NCI-H128 (cell line): Measurements from ENCODE around the gene CRYGB.
"Not testable (repeated sequence)": the region's sequence is repeated elsewhere in the genome, so short reads cannot be mapped to it uniquely, and the experiment has no call there.

Source experiments
- DNase-seq: peaks from one replicate; lab custom pipeline; 2025; ENCODE audit not compliant: unreplicated experiment; lab: John Stamatoyannopoulos, UW

Gene CRYGB

GRCh38 chr2:208150956-208151355 is 5.0 kb upstream of the CRYGB start:
- no peak for DNase-seq

- DNase-seq: no peak
These were observed 4.1 kb upstream of the CRYGB start for GRCh38 chr2:208150094-208150493.

GRCh38 chr2:208148803-208149202 is 2.8 kb upstream of the CRYGB start:
- no peak for DNase-seq

GRCh38 chr2:208147759-208148158 is 1.8 kb upstream of the CRYGB start:
- no peak for DNase-seq

- no peak for DNase-seq
These were observed 1.1 kb upstream of the CRYGB start for GRCh38 chr2:208147008-208147407.

GRCh38 chr2:208142925-208143799 is 2.8 kb downstream of the CRYGB start:
- no peak for DNase-seq

GRCh38 chr2:208142240-208142924 is 3.6 kb downstream of the CRYGB start:
- DNase-seq: peak; percentile 76

- no peak for DNase-seq
These were observed 6.5 kb downstream of the CRYGB start for GRCh38 chr2:208139447-208139846.

GRCh38 chr2:208138334-208138733 is 7.6 kb downstream of the CRYGB start:
- not testable (repeated sequence) for DNase-seq

- no peak for DNase-seq
These were observed 9.3 kb downstream of the CRYGB start for GRCh38 chr2:208136716-208137094.

GRCh38 chr2:208135794-208136715 is 9.9 kb downstream of the CRYGB start:
- no peak for DNase-seq

GRCh38 chr2:208134928-208135586 is 10.9 kb downstream of the CRYGB start:
- DNase-seq: no peak

- DNase-seq: no peak
These were observed 15.2 kb downstream of the CRYGB start for GRCh38 chr2:208130712-208131110.

- no peak for DNase-seq
These were observed 15.9 kb downstream of the CRYGB start, which contains the start of gene CRYGC for GRCh38 chr2:208129744-208130711. TSS of gene CRYGC (minus strand) at chr2:208129828. CDS start at chr2:208129792, 36 bp downstream.

- no peak for DNase-seq
These were observed 17.8 kb downstream of the CRYGB start for GRCh38 chr2:208128136-208128535.

GRCh38 chr2:208127090-208127489 is 18.9 kb downstream of the CRYGB start:
- no peak for DNase-seq

GRCh38 chr2:208125251-208125650 is 20.7 kb downstream of the CRYGB start:
- DNase-seq: no peak

GRCh38 chr2:208124013-208124715 is 21.8 kb downstream of the CRYGB start, which contains the start of gene CRYGD:
TSS of gene CRYGD (minus strand) at chr2:208124524. CDS start at chr2:208124473, 51 bp downstream.
- not testable (repeated sequence) for DNase-seq

- DNase-seq: no peak
These were observed 23.7 kb downstream of the CRYGB start for GRCh38 chr2:208122248-208122647.
